HUDEP-2 (cell line): ENCODE data around the gene AQP5.

Experiments
- DNase-seq, 76 experiments: peaks; one replicate each; lab custom pipeline; 2025; ENCODE audit not compliant: unreplicated experiment in 76 of 76; lab: John Stamatoyannopoulos, UW

Gene AQP5

GRCh38 chr12:49961111-49961922 lies at the start of gene AQP5:
Gene AQP5, plus strand, starts transcription at chr12:49961872. Its CDS starts 146 bp downstream, at chr12:49962018.
- no peak for DNase-seq

- no peak for DNase-seq
Observed at GRCh38 chr12:49912345-49913255, 49.1 kb upstream of the AQP5 start.

- no peak for DNase-seq
Observed at GRCh38 chr12:49916129-49916919, 45.3 kb upstream of the AQP5 start.

GRCh38 chr12:49917166-49917787 lies 44.4 kb upstream of the AQP5 start:
- no peak for DNase-seq

- no peak for DNase-seq
Observed at GRCh38 chr12:49917788-49918173, 43.9 kb upstream of the AQP5 start.

GRCh38 chr12:49920241-49920914 lies 41.3 kb upstream of the AQP5 start:
- DNase-seq, result no peak

- DNase-seq, result no peak
Observed at GRCh38 chr12:49920915-49921286, 40.8 kb upstream of the AQP5 start.

GRCh38 chr12:49921299-49921698 lies 40.4 kb upstream of the AQP5 start:
- no peak for DNase-seq

GRCh38 chr12:49921936-49922335 lies 39.7 kb upstream of the AQP5 start:
- DNase-seq, result no peak

GRCh38 chr12:49922349-49923034 lies 39.2 kb upstream of the AQP5 start:
- no peak for DNase-seq

- DNase-seq, result no peak
Observed at GRCh38 chr12:49923035-49923644, 38.5 kb upstream of the AQP5 start.

GRCh38 chr12:49923880-49924556 lies 37.7 kb upstream of the AQP5 start:
- DNase-seq, result no peak

- DNase-seq, result no peak
Observed at GRCh38 chr12:49924628-49925246, 36.9 kb upstream of the AQP5 start.

- DNase-seq, result no peak
Observed at GRCh38 chr12:49925433-49926204, 36.1 kb upstream of the AQP5 start.

GRCh38 chr12:49928471-49928870 lies 33.2 kb upstream of the AQP5 start:
- DNase-seq, result no peak

- no peak for DNase-seq
Observed at GRCh38 chr12:49929581-49929980, 32.1 kb upstream of the AQP5 start.
